HK-2 (cell line): ENCODE data around the gene PRPS1L1.

Source experiments
- DNase-seq: peaks from one replicate; pipeline ENCODE4 v3.0.0-alpha.2; 2018; ENCODE audit not compliant: unreplicated experiment

The PRPS1L1 gene

GRCh38 chr7:18016547-18017444 is 10.8 kb downstream of the PRPS1L1 start:
- DNase-seq, result no peak

DNA sequence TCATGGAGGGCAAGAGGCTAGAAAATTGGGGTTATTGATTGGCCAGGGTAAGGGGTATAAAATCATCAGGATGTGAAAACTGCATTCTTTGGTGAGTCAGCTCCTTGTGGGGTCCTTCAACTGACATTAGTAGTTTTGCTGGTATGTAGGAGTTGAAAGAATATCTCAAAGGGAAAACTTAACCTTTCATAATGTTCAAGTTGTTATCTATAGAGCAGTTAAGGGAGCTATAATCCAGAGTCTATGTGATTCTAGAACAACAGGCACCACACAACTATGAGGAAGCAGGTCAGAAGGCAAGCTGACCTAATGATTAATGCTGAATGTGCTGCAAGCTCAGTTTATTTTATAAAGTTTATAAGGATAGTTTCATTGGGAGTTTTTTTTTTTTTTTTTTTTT is 13.7 kb downstream of the PRPS1L1 start:
- DNase-seq, result peak; percentile 24

DNA sequence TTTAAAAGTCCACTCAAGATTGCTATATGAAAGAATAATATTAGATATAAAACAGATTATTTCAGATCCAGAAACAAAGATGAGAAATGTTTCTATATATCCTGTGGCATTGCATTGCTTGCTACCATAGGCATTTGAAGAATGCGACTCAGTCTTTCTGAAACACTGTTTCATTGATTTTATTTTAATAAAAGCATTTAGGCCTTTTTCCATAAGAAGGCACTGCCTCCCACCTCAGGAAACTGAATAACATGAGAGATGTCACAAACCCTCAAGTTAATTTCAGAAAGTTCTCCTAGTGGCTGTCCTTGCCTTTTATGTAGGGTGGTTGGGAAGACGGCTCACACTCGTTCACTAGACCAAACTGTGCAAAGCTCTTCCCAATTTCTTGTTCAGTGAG is 23.3 kb downstream of the PRPS1L1 start:
- DNase-seq, result no peak

DNA sequence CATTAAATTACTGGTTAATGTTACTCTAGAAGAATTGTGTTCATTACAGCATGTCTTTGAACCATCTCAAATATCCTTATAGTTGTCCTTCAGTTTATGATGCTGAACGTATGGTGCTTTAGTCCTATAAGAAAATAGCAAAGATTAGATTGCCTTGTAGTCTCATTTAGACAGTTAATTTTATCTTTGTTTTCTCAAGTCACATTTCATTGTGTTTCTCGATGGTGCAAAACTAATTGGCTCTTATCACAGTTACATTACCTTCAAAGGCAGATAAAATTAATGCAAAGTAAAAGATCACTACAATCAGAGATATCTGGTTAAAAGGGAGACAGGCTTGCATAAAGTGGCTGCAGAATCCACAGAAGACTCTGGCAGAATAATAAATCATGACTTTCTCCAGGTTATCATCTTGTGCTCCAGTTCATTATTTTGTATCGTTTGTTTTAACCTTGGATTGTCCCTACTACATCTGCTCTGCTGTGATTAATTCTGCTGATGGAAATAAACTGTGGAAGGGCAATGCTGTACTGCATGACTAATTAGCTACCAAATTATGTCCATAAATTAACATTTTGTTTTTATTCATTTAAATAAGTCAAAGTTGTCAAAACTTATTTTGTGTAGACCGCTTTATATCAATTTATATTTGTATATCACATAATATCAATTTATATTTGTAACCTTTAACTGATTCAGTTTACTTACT is 24.2 kb downstream of the PRPS1L1 start:
- no peak for DNase-seq

- no peak for DNase-seq
These were observed 29.0 kb downstream of the PRPS1L1 start for GRCh38 chr7:17998692-17999091.

DNA sequence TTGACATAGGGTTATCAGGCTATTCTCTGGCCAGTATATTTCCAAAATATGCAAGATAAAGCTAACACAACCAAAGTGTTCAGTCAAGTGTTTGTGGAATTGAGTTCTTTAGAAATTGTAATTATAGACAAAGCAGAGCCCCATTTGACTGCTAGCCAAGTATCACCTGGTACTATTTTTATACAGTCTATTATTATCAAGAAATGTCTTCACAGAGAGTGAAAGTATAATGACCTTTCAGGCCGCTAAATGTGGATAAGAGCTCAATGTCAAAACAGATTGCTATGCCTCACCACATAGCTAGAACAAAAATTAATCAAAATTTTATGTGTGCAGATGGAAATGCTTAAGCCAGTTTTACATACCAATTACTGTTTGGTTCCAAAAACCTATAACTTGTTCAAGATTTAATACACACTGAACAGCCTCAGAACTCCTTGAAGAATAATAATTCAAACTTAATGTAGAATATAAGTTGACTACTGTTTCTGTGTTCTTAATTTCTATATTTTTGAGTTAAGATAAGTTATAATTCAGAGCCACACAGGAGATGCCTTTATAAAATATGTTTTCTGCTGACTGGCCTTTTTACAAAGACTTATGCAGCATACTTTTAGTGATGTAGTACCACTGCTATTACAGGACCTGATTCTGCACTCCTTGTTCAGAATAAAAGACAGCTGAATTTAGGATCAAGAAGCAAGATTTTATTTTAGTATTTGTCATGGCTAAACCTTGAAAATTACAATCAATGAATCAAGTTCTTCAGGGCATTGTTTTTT is 31.0 kb downstream of the PRPS1L1 start:
- DNase-seq, result no peak

DNA sequence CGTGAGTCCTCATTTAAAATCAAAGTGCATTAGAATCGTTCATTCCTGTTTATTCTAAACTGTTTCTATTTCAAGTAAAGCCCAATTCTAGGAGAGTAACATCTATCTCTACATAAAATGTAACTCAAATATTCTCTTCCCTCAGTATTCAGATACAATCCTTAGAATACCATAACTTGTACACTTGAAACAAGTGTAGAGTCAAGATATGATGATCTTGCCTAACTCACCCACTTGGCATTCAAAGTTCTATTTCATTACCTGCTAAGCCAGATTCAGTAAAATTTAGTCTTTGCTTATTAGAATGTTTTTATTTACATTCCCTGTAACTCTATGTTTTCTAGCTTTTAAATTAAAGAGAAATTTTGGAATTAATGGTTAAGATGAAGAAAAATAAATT is 31.6 kb downstream of the PRPS1L1 start:
- DNase-seq, result no peak

GRCh38 chr7:17994079-17994850 is 33.4 kb downstream of the PRPS1L1 start:
- no peak for DNase-seq

DNA sequence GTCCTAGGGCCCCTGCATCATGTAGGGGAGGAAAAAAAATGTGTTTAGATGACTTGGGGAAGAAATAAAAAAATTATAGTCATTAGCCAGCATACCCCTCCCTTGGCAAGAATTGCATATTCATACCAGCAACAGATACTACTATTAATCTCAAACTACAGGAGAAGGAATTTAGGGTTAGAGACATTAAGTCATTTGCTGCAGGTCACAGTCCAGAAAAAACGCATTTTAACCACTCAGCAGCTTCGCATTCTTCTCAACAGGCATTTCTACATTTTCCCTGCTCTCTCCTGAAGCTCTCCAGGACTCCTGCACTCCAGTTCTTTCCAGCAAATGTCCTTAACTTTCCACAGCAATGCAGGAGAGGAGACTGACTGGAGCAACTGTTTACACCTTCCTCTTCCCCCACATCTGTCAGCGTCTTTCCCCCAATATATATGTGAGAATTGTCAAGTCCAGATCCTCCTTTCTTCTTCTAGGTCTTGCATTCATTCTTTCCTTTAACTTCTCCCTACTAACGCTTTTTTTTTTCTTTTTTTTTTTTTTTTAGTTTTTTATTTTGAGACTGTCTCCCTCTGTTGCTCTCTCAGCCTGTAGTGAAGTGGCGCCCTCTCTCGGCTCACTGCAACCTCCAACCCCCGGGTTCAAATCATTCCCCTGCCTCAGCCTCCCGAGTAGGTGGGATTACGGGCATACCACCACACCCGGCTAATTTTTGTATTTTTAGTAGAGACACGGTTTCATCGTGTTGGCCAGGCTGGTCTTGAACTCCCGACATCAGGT is 35.6 kb downstream of the PRPS1L1 start:
- no peak for DNase-seq

DNA sequence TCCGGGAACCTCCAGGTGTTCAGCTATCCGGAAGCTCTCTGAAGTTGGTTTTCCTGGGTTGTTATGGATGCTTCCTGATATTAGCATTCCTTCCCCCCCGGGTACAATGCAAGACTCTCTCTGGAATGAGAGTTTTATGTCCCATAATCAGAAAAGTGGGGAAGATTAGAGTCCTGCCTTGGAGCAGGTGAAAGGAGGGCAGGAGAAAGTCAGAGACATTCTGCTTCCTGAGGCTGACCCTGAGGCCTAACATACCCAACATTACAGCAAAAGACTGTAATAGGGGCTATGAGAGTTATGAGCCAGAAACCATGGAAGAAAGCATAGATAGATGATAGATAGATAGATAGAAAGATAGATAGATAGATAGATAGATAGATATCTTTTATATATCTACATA is 36.9 kb downstream of the PRPS1L1 start:
- no peak for DNase-seq

- DNase-seq, result no peak
These were observed 38.1 kb downstream of the PRPS1L1 start for GRCh38 chr7:17989546-17989945.

DNA sequence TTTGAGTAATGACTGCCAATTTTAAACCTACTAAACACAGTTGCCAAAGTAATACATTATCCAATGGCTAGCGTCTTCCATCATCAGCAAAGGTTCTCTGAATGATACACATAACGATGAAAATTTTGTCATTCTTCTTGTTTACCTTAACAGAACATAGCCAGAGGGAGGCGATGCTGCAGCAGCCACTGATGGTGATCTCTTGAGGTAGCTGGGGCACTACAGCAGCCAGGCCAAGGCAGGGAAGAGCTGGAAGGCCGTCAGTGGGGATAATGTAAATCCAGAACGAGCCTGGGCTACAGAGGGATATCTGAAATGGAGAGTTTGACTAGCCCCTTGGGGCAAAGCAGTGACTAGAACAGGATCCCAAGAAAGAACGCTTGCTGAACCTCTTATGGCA is 38.8 kb downstream of the PRPS1L1 start:
- no peak for DNase-seq

- DNase-seq, result no peak
These were observed 39.5 kb downstream of the PRPS1L1 start for GRCh38 chr7:17988141-17988540.

DNA sequence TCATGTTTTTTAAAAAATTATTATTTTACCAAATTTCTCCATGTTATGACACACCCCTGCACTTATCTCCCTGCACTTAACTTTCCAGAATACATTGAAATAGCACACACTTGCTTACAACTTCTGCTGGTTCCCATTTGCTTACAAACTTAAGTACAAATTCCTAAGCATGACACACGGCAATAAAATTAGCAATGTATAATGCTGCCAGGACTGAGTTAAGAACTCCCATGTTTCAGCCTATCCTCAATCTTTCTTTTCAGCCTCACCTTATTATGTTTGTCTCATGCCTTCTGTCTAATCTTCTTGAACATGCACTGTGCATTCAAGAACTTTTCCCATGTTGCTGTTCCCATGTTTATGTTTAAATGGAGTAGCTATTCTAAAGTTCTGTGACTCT is 40.8 kb downstream of the PRPS1L1 start:
- DNase-seq, result no peak

DNA sequence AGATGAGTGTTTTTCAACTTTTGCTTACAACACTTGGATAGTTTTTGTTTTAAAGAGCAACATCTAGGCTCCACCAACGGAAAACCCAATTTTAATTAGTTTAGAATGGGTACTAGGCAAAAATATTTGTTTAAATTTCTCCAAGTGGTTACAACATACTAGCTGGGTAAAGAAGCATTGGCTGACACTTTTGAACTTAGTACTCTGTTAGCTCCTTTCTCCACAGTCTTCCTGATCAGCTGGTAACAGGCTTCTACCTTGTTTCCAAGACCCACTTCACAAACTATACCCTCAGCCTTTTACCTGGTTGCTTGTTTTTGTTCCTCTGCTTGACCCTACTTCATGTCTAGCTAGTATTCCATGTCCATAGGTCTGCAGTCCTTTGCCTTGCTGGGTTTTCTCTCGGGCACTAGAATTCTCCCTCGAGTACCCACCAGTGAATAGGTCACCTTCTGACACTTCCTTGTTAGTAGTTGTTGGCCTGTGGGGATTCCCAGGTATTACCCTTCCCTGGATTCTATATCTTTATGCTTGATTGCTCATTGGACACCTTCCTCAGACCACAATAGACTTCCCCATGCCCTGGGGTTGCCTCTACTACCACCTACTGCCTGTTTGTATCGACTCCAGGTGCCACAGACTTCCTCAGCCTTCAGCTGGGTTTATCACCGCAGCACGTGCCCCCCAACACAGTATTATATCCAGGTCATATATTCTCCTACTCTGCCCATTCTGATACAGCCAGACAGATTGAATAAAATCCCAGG is 42.0 kb downstream of the PRPS1L1 start:
- DNase-seq, result no peak

DNA sequence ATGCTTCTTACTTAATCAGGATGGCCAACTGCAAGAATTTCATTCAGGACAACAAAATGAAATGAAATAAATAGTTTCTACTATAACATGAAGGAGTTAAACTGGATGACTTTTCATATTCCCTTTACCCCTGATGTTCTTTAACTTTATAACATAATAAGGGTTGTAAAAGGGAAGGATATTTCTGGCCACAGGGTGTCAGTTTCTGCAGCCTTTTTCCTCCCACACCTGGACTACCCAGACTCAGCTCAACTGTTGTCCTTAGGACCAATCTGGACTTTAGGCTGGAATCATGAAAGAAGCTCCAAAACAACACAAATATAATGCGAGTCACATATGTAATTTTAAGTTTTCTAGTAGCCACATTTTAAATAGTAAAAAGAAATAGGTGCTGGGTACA is 43.4 kb downstream of the PRPS1L1 start:
- DNase-seq, result no peak

GRCh38 chr7:17983221-17984062 is 44.2 kb downstream of the PRPS1L1 start:
- DNase-seq, result no peak

DNA sequence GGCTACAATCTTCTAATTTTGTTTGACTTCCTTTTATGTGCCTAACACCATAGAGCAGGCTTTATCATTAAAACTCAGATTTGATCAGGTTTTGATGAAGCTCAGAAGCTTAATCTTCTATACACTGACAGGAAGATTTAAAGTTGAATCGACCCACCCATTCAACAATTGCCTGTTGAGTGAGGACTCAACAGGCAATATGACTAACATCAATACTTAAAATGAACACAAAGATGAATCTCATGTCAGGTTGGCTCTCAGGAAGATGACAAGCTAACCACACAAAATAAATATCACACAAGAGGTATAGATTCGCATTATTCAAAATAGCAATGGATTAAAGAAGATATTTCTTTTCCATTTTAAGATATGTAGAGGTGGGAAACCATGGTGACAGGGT is 50.7 kb downstream of the PRPS1L1 start:
- no peak for DNase-seq
